Hepatocyte (in vitro differentiated cells): ENCODE data around the gene ADGRV1. TPM values are rescaled to one million over a fixed set of nuclear protein-coding genes. Genes with fewer than 3 reads are reported as not detected.

ENCODE experiments used
- DNase-seq: peaks from one replicate; pipeline ENCODE4 v3.0.0-alpha.2; 2016; ENCODE audit warnings: low spot score
- H2AFZ ChIP-seq: fragments of 200-600 bp; sonication (generic); 2 replicates; pipeline ENCODE4 v1.6.0; 2016; ENCODE audit warnings: antibody characterized with exemption, mild to moderate bottlenecking
- H3K27ac ChIP-seq: fragments of 200-600 bp; sonication (generic); 2 replicates; pipeline ENCODE4 v1.5.1; 2016; ENCODE audit warnings: mild to moderate bottlenecking
- H3K27me3 ChIP-seq: fragments of 200-600 bp; sonication (generic); 2 replicates; pipeline ENCODE4 v1.6.1; 2016
- H3K36me3 ChIP-seq: fragments of 200-600 bp; sonication (generic); replicated peaks from 2 replicates; pipeline ENCODE4 v1.5.1; 2016; ENCODE audit warnings: low read depth; ENCODE audit not compliant: insufficient read depth
- H3K4me1 ChIP-seq: fragments of 200-600 bp; sonication (generic); 2 replicates; pipeline ENCODE4 v1.5.1; 2016; ENCODE audit warnings: mild to moderate bottlenecking, moderate library complexity; ENCODE audit not compliant: insufficient read depth
- H3K4me2 ChIP-seq: fragments of 200-600 bp; sonication (generic); 2 replicates; pipeline ENCODE4 v1.6.0; 2016
- H3K4me3 ChIP-seq: fragments of 200-600 bp; sonication (generic); 2 replicates; pipeline ENCODE4 v1.5.1; 2016; ENCODE audit warnings: mild to moderate bottlenecking
- H3K79me2 ChIP-seq: fragments of 200-600 bp; sonication (generic); 2 replicates; pipeline ENCODE4 v1.6.0; 2017; ENCODE audit warnings: mild to moderate bottlenecking
- H3K9me2 ChIP-seq: fragments of 200-600 bp; sonication (generic); replicated peaks from 2 replicates; pipeline ENCODE4 v1.6.0; 2017; ENCODE audit warnings: mild to moderate bottlenecking; ENCODE audit not compliant: insufficient read depth
- H3K9me3 ChIP-seq: fragments of 200-600 bp; sonication (generic); 2 replicates; pipeline ENCODE4 v1.5.1; 2016; ENCODE audit warnings: low read depth, mild to moderate bottlenecking
- H4K20me1 ChIP-seq: fragments of 200-600 bp; sonication (generic); 2 replicates; pipeline ENCODE4 v1.6.0; 2016; ENCODE audit warnings: mild to moderate bottlenecking; ENCODE audit not compliant: insufficient read depth, poor library complexity, severe bottlenecking
- CTCF ChIP-seq: fragments of 200-600 bp; sonication (generic); IDR thresholded peaks from 2 replicates; pipeline ENCODE4 v1.5.1; 2016; ENCODE audit warnings: antibody characterized with exemption, mild to moderate bottlenecking; ENCODE audit not compliant: poor library complexity
- EZH2 ChIP-seq: fragments of 200-600 bp; sonication (generic); IDR thresholded peaks from 2 replicates; pipeline ENCODE4 v1.6.1; 2016; ENCODE audit warnings: antibody characterized with exemption, mild to moderate bottlenecking, borderline replicate concordance
- EZH2phosphoT487 ChIP-seq: fragments of 200-600 bp; sonication (generic); IDR thresholded peaks from one replicate; pipeline ENCODE4 v1.6.1; 2018; ENCODE audit warnings: antibody characterized with exemption, mild to moderate bottlenecking, low read depth, moderate library complexity; ENCODE audit not compliant: unreplicated experiment, severe bottlenecking
- WGBS: methylation state at CpG from one replicate; pipeline ENCODE4 v1.1.6; 2016; ENCODE audit warnings: low lambda C conversion rate; ENCODE audit errors: missing lambda C conversion rate; 5-methylcytosine and 5-hydroxymethylcytosine counted together
- polyA plus RNA-seq: library from polyadenylated mRNA; unstranded; fragments of >200 nt; fragmentation: Nextera tagmentation; extraction: Ambion mirVana; gene quantifications from 2 replicates; pipeline ENCODE4 v1.2.1, GENCODE V29; 2016
- total RNA-seq: library from RNA; depleted of rRNA; stranded (reverse); fragments of >200 nt; gene quantifications from 2 replicates; pipeline ENCODE4 v1.2.3, GENCODE V29; 2014

The ADGRV1 gene
- total and polyA plus RNA-seq, 2 experiments from 2014 or later, result 74.9 to 88.3 TPM

DNA sequence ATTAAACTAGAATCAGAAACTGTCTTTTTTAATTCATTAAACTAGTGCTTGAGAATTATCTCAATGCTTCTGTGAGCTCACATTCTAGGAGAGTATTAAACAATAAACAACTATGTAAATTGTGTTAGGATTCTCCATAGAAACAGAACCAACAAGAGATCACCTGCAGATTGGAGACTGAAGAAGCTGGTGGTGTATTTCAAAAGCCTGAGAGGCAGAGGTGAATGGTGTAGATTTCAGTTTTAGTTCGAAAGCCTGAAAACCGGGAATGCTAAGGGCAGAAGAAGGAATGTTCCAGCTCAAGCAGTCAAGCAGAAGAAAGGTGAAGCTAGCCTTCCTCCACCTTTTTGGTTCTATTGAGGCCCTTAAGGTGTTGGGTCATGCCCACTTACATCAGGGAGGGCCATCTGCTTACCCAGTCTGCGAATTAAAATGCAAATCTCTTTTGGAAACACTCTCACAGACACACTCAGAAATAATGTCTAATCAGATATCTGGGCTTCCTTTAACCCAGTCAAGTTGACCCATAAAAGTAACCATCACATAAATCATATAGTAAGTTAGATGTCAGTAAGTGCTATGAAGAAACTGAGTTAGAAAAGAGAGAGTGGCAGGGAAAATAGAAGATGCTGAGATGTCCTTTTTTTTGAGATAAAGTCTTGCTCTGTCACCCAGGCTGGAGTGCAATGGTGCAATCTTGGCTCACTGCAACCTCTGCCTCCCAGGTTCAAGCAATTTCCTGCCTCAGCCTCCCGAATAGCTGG lies 533.1 kb downstream of the ADGRV1 start:
- no peak for TF ChIP-seq EZH2phosphoT487
- TF ChIP-seq CTCF, result no peak
- TF ChIP-seq EZH2, result no peak
- H3K4me3 ChIP-seq, result no peak overlapping the region
- no peaks in the 10 kb centered on the region for H4K20me1 ChIP-seq
- H3K4me2 ChIP-seq, result no peak overlapping the region
- H3K36me3 ChIP-seq, result no peaks in the 10 kb centered on the region
- 94% methylated on average over 4 of the region's 4 CpGs for WGBS
- H3K9me2 ChIP-seq, result no peaks in the 10 kb centered on the region
- no peak overlapping the region for H3K27ac ChIP-seq
- no peak for DNase-seq
- no peaks in the 10 kb centered on the region for H3K27me3 ChIP-seq
- no peaks in the 10 kb centered on the region for H3K9me3 ChIP-seq
- H3K79me2 ChIP-seq, result no peaks in the 10 kb centered on the region
- no peaks in the 10 kb centered on the region for H3K4me1 ChIP-seq
- H2AFZ ChIP-seq, result no peak overlapping the region

- Histone ChIP-seq H3K4me3 (no peak overlapping the region), H3K4me1 (peaks cover 2% of the 10 kb centered on the region), H2AFZ (no peak overlapping the region), H3K4me2 (peak overlapping the region; percentile 10), H4K20me1 (no peaks in the 10 kb centered on the region), H3K36me3 (no peaks in the 10 kb centered on the region), H3K79me2 (no peaks in the 10 kb centered on the region), H3K27me3 (no peaks in the 10 kb centered on the region), H3K9me2 (no peaks in the 10 kb centered on the region), H3K27ac (peak overlapping the region; percentile 1), H3K9me3 (no peaks in the 10 kb centered on the region)
- TF ChIP-seq EZH2phosphoT487 (no peak), EZH2 (no peak), CTCF (no peak)
- 66% methylated on average over 8 of the region's 8 CpGs for WGBS
- peak; percentile 14 for DNase-seq
Measured at GRCh38 chr5:91092859-91093783, 534.5 kb downstream of the ADGRV1 start.

DNA sequence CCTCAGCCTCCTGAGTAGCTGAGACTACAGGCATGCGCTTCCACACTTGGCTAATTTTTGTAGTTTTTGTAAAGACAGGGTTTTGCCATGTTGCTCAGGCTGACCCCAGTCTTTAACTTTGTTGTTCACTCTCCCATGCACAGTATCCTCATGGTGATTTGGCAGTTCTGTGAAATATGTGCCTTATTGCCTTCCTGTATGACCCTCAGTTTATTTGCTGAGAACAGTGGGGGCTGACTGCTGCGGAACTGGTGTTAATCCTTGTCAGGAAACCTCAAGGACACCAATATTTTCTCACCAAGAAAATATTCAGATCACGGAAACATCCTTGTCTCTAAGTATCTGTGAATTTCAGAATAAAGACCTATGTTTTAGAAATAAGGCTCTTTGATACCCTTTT lies 536.7 kb downstream of the ADGRV1 start:
- 89% methylated on average over 3 of the region's 3 CpGs for WGBS
- no peak overlapping the region for H3K4me3 ChIP-seq
- H3K79me2 ChIP-seq, result no peaks in the 10 kb centered on the region
- H3K9me3 ChIP-seq, result no peaks in the 10 kb centered on the region
- H3K27ac ChIP-seq, result no peak overlapping the region
- no peaks in the 10 kb centered on the region for H3K36me3 ChIP-seq
- no peaks in the 10 kb centered on the region for H3K27me3 ChIP-seq
- H3K4me2 ChIP-seq, result no peak overlapping the region
- no peak overlapping the region for H2AFZ ChIP-seq
- TF ChIP-seq CTCF (no peak), EZH2 (no peak), EZH2phosphoT487 (no peak)
- peaks cover 7% of the 10 kb centered on the region for H3K4me1 ChIP-seq
- H3K9me2 ChIP-seq, result no peaks in the 10 kb centered on the region
- DNase-seq, result no peak
- H4K20me1 ChIP-seq, result no peaks in the 10 kb centered on the region
